HG02870 (cell line): Measurements from ENCODE around the gene HOMER3.
"Not testable (repeated sequence)": the region's sequence is repeated elsewhere in the genome, so short reads cannot be mapped to it uniquely, and the experiment has no call there.

Experiments
- ATAC-seq: cut with Tn5 transposase; IDR thresholded peaks from one replicate; pipeline ENCODE4 v1.9.1; 2021; ENCODE audit warnings: mild to moderate bottlenecking, moderate library complexity; ENCODE audit not compliant: unreplicated experiment

HOMER3 gene

GRCh38 chr19:18954094-18954493 is 13.1 kb upstream of the HOMER3 start:
- no peak for ATAC-seq

GRCh38 chr19:18952364-18953003 is 11.5 kb upstream of the HOMER3 start:
- ATAC-seq: not testable (repeated sequence)

- ATAC-seq: no peak
These were observed 10.8 kb upstream of the HOMER3 start for GRCh38 chr19:18951721-18952281.

- no peak for ATAC-seq
These were observed 8.8 kb upstream of the HOMER3 start for GRCh38 chr19:18949858-18950257.

- no peak for ATAC-seq
These were observed 7.9 kb upstream of the HOMER3 start for GRCh38 chr19:18948976-18949356.

GRCh38 chr19:18948075-18948975 is 7.3 kb upstream of the HOMER3 start:
- ATAC-seq: no peak

- no peak for ATAC-seq
These were observed 5.9 kb upstream of the HOMER3 start for GRCh38 chr19:18946918-18947317.

GRCh38 chr19:18946335-18946734 is 5.3 kb upstream of the HOMER3 start:
- ATAC-seq: no peak

GRCh38 chr19:18945297-18945696 is 4.3 kb upstream of the HOMER3 start:
- ATAC-seq: no peak

GRCh38 chr19:18943465-18943864 is 2.4 kb upstream of the HOMER3 start:
- ATAC-seq: no peak

GRCh38 chr19:18942692-18943091 is 1.7 kb upstream of the HOMER3 start:
- no peak for ATAC-seq

GRCh38 chr19:18941628-18942354 is 774 bp upstream of the HOMER3 start:
- ATAC-seq: no peak

GRCh38 chr19:18939922-18940768 is 872 bp downstream of the HOMER3 start:
- no peak for ATAC-seq

- ATAC-seq: no peak
These were observed 1.9 kb downstream of the HOMER3 start for GRCh38 chr19:18939163-18939562.

GRCh38 chr19:18933297-18933696 is 7.7 kb downstream of the HOMER3 start:
- ATAC-seq: no peak

GRCh38 chr19:18932216-18932841 is 8.7 kb downstream of the HOMER3 start:
- ATAC-seq: no peak

GRCh38 chr19:18931316-18932162 is 9.5 kb downstream of the HOMER3 start:
- ATAC-seq: no peak

- ATAC-seq: no peak
These were observed 11.7 kb downstream of the HOMER3 start for GRCh38 chr19:18929311-18929710.
